KMS-11 (cell line): ENCODE results near the gene LAMP1.
"Not testable (repeated sequence)": the region's sequence is repeated elsewhere in the genome, so short reads cannot be mapped to it uniquely, and the experiment has no call there.

Experiments used
- H2AFZ ChIP-seq: fragments of 200-600 bp; sonication (generic); 2 replicates; pipeline ENCODE4 v1.6.1; 2016; ENCODE audit warnings: antibody characterized with exemption, mixed run types, low read depth
- H3K27ac ChIP-seq: fragments of 200-600 bp; sonication (generic); 2 replicates; pipeline ENCODE4 v1.6.1; 2016; ENCODE audit warnings: mild to moderate bottlenecking, mixed run types
- H3K27me3 ChIP-seq: fragments of 200-600 bp; sonication (generic); 2 replicates; pipeline ENCODE4 v1.6.1; 2017; ENCODE audit warnings: mild to moderate bottlenecking, low read depth, mixed run types, moderate library complexity; ENCODE audit not compliant: insufficient read depth
- H3K36me3 ChIP-seq: fragments of 200-600 bp; sonication (generic); 2 replicates; pipeline ENCODE4 v1.6.1; 2017; ENCODE audit warnings: mild to moderate bottlenecking, mixed run types; ENCODE audit not compliant: insufficient read depth
- H3K4me1 ChIP-seq: fragments of 200-600 bp; sonication (generic); 2 replicates; pipeline ENCODE4 v1.6.1; 2016; ENCODE audit warnings: mild to moderate bottlenecking, low read depth, mixed run types; ENCODE audit not compliant: poor library complexity, severe bottlenecking
- H3K4me2 ChIP-seq: fragments of 200-600 bp; sonication (generic); 2 replicates; pipeline ENCODE4 v1.7.0; 2016; ENCODE audit warnings: mild to moderate bottlenecking, mixed run types
- H3K4me3 ChIP-seq: fragments of 200-600 bp; sonication (generic); IDR thresholded peaks from 2 replicates; pipeline ENCODE4 v1.6.1; 2017; ENCODE audit warnings: low read depth, low read length, mixed read lengths; ENCODE audit not compliant: insufficient read depth
- H3K79me2 ChIP-seq: fragments of 200-600 bp; sonication (generic); 2 replicates; pipeline ENCODE4 v1.6.1; 2016; ENCODE audit warnings: low read depth, mixed run types; ENCODE audit not compliant: insufficient read depth
- H3K9ac ChIP-seq: fragments of 200-600 bp; sonication (generic); 2 replicates; pipeline ENCODE4 v1.6.1; 2016; ENCODE audit warnings: mild to moderate bottlenecking, mixed run types
- H4K20me1 ChIP-seq: fragments of 200-600 bp; sonication (generic); 2 replicates; pipeline ENCODE4 v1.6.1; 2016; ENCODE audit warnings: mild to moderate bottlenecking, mixed run types; ENCODE audit not compliant: insufficient read depth
- TF ChIP-seq, protein P1 (sequence below): fragments of 200-600 bp; sonication (generic); conservative IDR thresholded peaks from 2 replicates; pipeline ENCODE4 v1.6.1; 2017; ENCODE audit warnings: low read depth, mild to moderate bottlenecking, antibody characterized with exemption, low read length, moderate library complexity, mixed read lengths

The LAMP1 gene

GRCh38 chr13:113365583-113365970 is 68.5 kb downstream of the LAMP1 start:
- H3K4me2 ChIP-seq: no peak overlapping the region
- H2AFZ ChIP-seq: no peak overlapping the region
- H3K4me1 ChIP-seq: no peaks in the 10 kb centered on the region
- H3K4me3 ChIP-seq: no peak overlapping the region
- no peaks in the 10 kb centered on the region for H3K27me3 ChIP-seq
- no peak overlapping the region for H3K9ac ChIP-seq
- H3K36me3 ChIP-seq: no peaks in the 10 kb centered on the region
- H4K20me1 ChIP-seq: no peaks in the 10 kb centered on the region
- no peaks in the 10 kb centered on the region for H3K79me2 ChIP-seq
- no peak overlapping the region for H3K27ac ChIP-seq
- TF ChIP-seq, protein P1, sequence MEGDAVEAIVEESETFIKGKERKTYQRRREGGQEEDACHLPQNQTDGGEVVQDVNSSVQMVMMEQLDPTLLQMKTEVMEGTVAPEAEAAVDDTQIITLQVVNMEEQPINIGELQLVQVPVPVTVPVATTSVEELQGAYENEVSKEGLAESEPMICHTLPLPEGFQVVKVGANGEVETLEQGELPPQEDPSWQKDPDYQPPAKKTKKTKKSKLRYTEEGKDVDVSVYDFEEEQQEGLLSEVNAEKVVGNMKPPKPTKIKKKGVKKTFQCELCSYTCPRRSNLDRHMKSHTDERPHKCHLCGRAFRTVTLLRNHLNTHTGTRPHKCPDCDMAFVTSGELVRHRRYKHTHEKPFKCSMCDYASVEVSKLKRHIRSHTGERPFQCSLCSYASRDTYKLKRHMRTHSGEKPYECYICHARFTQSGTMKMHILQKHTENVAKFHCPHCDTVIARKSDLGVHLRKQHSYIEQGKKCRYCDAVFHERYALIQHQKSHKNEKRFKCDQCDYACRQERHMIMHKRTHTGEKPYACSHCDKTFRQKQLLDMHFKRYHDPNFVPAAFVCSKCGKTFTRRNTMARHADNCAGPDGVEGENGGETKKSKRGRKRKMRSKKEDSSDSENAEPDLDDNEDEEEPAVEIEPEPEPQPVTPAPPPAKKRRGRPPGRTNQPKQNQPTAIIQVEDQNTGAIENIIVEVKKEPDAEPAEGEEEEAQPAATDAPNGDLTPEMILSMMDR: no peak

DNA sequence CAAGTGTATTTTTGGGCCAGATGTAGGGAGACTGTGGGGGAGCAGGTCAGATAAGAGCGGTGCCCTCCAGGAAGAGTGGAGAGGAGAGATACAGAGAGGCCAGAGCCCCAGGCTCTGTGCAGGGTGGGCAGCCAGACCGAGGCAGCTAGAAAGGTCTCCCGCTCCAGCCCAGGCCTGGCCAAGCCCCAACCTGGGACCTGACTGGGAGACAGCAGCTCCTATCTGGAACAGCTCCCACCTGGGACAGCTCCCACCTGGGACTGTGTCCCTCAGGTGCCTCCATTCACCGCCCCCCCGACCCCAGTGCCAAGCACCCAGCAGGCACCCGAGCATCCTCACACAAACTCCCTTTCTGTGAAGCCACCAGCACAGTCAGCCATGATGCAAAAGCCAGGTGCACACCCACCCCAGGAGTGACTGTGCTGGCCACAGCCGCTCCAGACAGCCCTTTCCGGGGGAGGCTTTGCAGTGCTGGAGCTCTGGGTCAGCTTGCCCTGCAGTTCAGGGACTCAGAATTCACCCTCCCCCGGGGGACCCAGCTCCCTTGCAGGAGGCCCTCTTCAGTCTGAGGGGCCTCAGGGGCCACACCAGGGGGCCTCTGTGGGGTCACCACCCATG is 69.0 kb downstream of the LAMP1 start:
- no peaks in the 10 kb centered on the region for H3K27me3 ChIP-seq
- H3K4me3 ChIP-seq: no peak overlapping the region
- no peaks in the 10 kb centered on the region for H3K4me1 ChIP-seq
- no peak overlapping the region for H3K27ac ChIP-seq
- TF ChIP-seq, protein P1: no peak
- no peaks in the 10 kb centered on the region for H4K20me1 ChIP-seq
- no peaks in the 10 kb centered on the region for H3K79me2 ChIP-seq
- no peak overlapping the region for H2AFZ ChIP-seq
- H3K4me2 ChIP-seq: no peak overlapping the region
- no peak overlapping the region for H3K9ac ChIP-seq
- H3K36me3 ChIP-seq: no peaks in the 10 kb centered on the region

GRCh38 chr13:113367020-113367560 is 70.1 kb downstream of the LAMP1 start:
- Histone ChIP-seq H4K20me1 (no peaks in the 10 kb centered on the region), H2AFZ (no peak overlapping the region), H3K4me1 (no peaks in the 10 kb centered on the region), H3K27me3 (no peaks in the 10 kb centered on the region), H3K4me2 (no peak overlapping the region), H3K4me3 (no peak overlapping the region), H3K36me3 (no peaks in the 10 kb centered on the region), H3K27ac (no peak overlapping the region), H3K79me2 (no peaks in the 10 kb centered on the region), H3K9ac (no peak overlapping the region)
- TF ChIP-seq, protein P1: no peak

DNA sequence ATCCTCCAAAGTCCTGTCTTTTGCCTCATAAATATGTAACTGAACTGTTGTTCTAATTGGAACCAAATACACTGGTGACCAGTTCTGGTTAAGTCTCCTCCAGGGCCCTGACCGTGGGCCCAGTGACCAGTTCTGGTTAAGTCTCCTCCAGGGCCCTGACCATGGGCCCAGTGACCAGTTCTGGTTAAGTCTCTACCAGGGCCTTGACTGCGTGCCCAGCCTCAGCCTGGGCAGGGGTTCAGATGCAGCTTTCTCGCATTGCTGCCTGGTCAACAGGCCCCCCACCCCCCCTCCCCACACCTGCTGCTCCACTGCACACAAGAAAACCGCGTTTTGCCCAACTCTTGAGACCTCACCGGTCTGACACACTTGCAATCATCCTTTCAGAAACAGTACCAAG is 70.7 kb downstream of the LAMP1 start:
- TF ChIP-seq, protein P1: no peak
- no peak overlapping the region for H3K27ac ChIP-seq
- no peak overlapping the region for H3K9ac ChIP-seq
- no peaks in the 10 kb centered on the region for H3K36me3 ChIP-seq
- H3K4me1 ChIP-seq: no peaks in the 10 kb centered on the region
- no peaks in the 10 kb centered on the region for H4K20me1 ChIP-seq
- H3K79me2 ChIP-seq: no peaks in the 10 kb centered on the region
- H2AFZ ChIP-seq: no peak overlapping the region
- H3K4me3 ChIP-seq: no peak overlapping the region
- no peaks in the 10 kb centered on the region for H3K27me3 ChIP-seq
- no peak overlapping the region for H3K4me2 ChIP-seq

DNA sequence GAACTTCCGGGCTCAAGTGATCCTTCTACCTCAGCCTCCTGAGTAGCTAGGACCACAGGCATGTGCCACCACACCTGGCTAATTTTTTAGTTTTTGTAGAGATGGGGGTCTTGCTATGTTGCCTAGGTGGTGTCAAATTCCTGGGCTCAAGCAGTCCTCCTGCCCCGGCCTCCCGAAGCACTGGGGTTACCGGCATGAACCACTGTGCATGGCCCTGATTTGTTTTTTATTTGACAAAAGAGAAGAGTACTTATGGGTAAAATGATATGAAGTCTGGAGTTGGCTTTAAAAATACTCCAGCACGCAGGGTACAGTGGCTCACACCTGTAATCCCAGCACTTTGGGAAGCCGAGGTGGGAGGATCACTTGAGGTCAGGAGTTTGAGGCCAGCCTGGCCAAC is 71.3 kb downstream of the LAMP1 start:
- H3K4me1 ChIP-seq, H4K20me1 ChIP-seq, H3K9ac ChIP-seq, H3K4me3 ChIP-seq, H3K27ac ChIP-seq, H2AFZ ChIP-seq, H3K4me2 ChIP-seq, H3K27me3 ChIP-seq, H3K79me2 ChIP-seq, H3K36me3 ChIP-seq: not testable (repeated sequence)
